ENCODE data around the gene HP. TPM values are rescaled to one million over a fixed set of nuclear protein-coding genes. Genes with fewer than 3 reads are reported as not detected.

The HP gene
- total RNA-seq, 1 donor from 2014 or later, result not detected

- H3K36me3 Mint-ChIP-seq (ENCODE audit: low read depth), result peaks cover 15% of the 10 kb centered on the region
- H3K27me3 Mint-ChIP-seq (ENCODE audit: low read depth), result no peaks in the 10 kb centered on the region
- DNase-seq (ENCODE audit: low read depth, low spot score), result no peak
- no peak overlapping the region for H3K27ac Mint-ChIP-seq (ENCODE audit: unreplicated experiment)
- no peak overlapping the region for H3K4me3 Mint-ChIP-seq
- no peaks in the 10 kb centered on the region for H3K9me3 Mint-ChIP-seq
- no peaks in the 10 kb centered on the region for H3K4me1 Mint-ChIP-seq
- no peak for TF ChIP-seq CTCF (conservative IDR thresholded peaks at IDR 0.05)
Measured at GRCh38 chr16:72104905-72105304, 50.6 kb downstream of the HP start.

DNA sequence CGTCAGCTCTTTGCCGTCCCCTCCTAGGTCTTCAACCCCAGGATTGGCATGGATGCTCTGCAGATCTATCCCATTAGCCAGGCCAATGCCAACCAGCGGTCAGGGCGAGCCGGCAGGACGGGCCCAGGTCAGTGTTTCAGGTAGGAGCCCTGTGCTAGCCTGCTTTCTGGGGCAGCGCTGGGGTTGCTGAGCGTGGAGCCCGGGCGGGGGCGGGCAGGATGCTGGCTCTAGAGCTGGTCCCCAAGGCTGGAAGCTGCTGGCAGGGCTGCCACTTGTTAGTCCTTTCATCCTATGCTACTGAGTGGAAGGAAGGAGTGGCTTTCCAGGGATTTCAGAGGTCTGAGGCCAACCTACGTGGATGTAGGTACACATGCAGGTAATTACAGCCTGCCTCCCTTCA, 51.7 kb downstream of the HP start:
- Mint-ChIP-seq H3K36me3 (ENCODE audit: low read depth) (peaks cover 15% of the 10 kb centered on the region), H3K27me3 (ENCODE audit: low read depth) (no peaks in the 10 kb centered on the region), H3K4me3 (no peak overlapping the region), H3K9me3 (no peaks in the 10 kb centered on the region), H3K27ac (ENCODE audit: unreplicated experiment) (no peak overlapping the region), H3K4me1 (no peaks in the 10 kb centered on the region)
- TF ChIP-seq CTCF (conservative IDR thresholded peaks at IDR 0.05), result no peak
- DNase-seq (ENCODE audit: low read depth, low spot score), result no peak

GRCh38 chr16:72107371-72107770, 53.1 kb downstream of the HP start:
- no peak for TF ChIP-seq CTCF (conservative IDR thresholded peaks at IDR 0.05)
- Mint-ChIP-seq H3K4me1 (no peaks in the 10 kb centered on the region), H3K27me3 (ENCODE audit: low read depth) (no peaks in the 10 kb centered on the region), H3K4me3 (no peak overlapping the region), H3K36me3 (ENCODE audit: low read depth) (peaks cover 17% of the 10 kb centered on the region), H3K9me3 (no peaks in the 10 kb centered on the region), H3K27ac (ENCODE audit: unreplicated experiment) (no peak overlapping the region)
- DNase-seq (ENCODE audit: low read depth, low spot score), result no peak

- DNase-seq (ENCODE audit: low read depth, low spot score), result no peak
- no peak overlapping the region for H3K27ac Mint-ChIP-seq (ENCODE audit: unreplicated experiment)
- no peak overlapping the region for H3K4me3 Mint-ChIP-seq
- no peaks in the 10 kb centered on the region for H3K27me3 Mint-ChIP-seq (ENCODE audit: low read depth)
- no peaks in the 10 kb centered on the region for H3K4me1 Mint-ChIP-seq
- no peak for TF ChIP-seq CTCF (conservative IDR thresholded peaks at IDR 0.05)
- H3K36me3 Mint-ChIP-seq (ENCODE audit: low read depth), result peaks cover 12% of the 10 kb centered on the region
- no peaks in the 10 kb centered on the region for H3K9me3 Mint-ChIP-seq
Measured at GRCh38 chr16:72108353-72109102, 54.2 kb downstream of the HP start.

DNA sequence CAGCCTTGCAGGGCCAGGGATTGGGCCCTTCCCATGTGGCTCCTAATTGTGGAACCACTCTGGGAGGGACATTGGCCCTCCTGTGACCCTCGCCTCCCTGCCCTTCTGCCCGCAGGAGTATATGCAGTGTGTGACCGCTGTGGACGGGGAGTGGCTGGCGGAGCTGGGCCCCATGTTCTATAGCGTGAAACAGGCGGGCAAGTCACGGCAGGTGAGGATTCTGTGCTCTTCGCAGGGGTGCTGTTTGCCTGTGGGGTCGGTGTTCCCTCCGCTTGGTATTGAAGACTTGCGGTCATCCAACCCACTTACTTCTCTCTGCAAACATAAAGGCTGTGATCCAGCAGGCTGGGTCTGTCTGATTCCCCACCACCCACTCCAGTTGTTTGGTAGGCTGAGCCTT, 55.0 kb downstream of the HP start:
- peaks cover 15% of the 10 kb centered on the region for H3K36me3 Mint-ChIP-seq (ENCODE audit: low read depth)
- H3K4me3 Mint-ChIP-seq, result no peak overlapping the region
- no peak for DNase-seq (ENCODE audit: low read depth, low spot score)
- no peaks in the 10 kb centered on the region for H3K4me1 Mint-ChIP-seq
- H3K9me3 Mint-ChIP-seq, result no peaks in the 10 kb centered on the region
- H3K27me3 Mint-ChIP-seq (ENCODE audit: low read depth), result no peaks in the 10 kb centered on the region
- no peak for TF ChIP-seq CTCF (conservative IDR thresholded peaks at IDR 0.05)
- no peak overlapping the region for H3K27ac Mint-ChIP-seq (ENCODE audit: unreplicated experiment)

All from neural crest cell (in vitro differentiated cells).